ENCODE measurements around the gene ACTRT2.

- TF ChIP-seq CTCF (conservative IDR thresholded peaks at IDR 0.05; ENCODE audit: low read depth in 2 of 2) (no peak), REST (IDR thresholded peaks at IDR 0.05; ENCODE audit: unreplicated experiment) (no peak), EZH2 (IDR thresholded peaks at IDR 0.05; ENCODE audit: low read depth, unreplicated experiment) (no peak)
Observed at GRCh38 chr1:2973601-2974593, 47.4 kb upstream of the ACTRT2 start.

Data from GM23338 (cell line).